Panc1 (cell line): ENCODE measurements around the gene SLC39A8.
"Not testable (repeated sequence)": the region's sequence is repeated elsewhere in the genome, so short reads cannot be mapped to it uniquely, and the experiment has no call there.

Experiments
- CTCF ChIP-seq: fragments of 450-650 bp; IDR thresholded peaks from 2 replicates; pipeline ENCODE4 v1.5.1; 2017; ENCODE audit warnings: mild to moderate bottlenecking
- POLR2AphosphoS5 ChIP-seq: IDR thresholded peaks from 2 replicates; pipeline ENCODE4 v1.6.1; 2012; ENCODE audit warnings: mild to moderate bottlenecking, low read depth, low read length, moderate library complexity
- REST ChIP-seq, 2 experiments: IDR thresholded peaks; 2 replicates each; pipeline ENCODE4 v1.6.1; 2011 to 2012; ENCODE audit warnings: low read depth in 2 of 2, control low read depth in 1 of 2, low read length in 1 of 2, mild to moderate bottlenecking in 1 of 2, moderate library complexity in 1 of 2; ENCODE audit not compliant: insufficient read depth in 1 of 2
- SIN3A ChIP-seq: IDR thresholded peaks from 2 replicates; pipeline ENCODE4 v1.6.1; 2012; ENCODE audit warnings: low read depth, mild to moderate bottlenecking, low read length, moderate library complexity, borderline replicate concordance; ENCODE audit not compliant: insufficient read depth
- TCF7L2 ChIP-seq: IDR thresholded peaks from 2 replicates; pipeline ENCODE4 v1.6.1; 2011; ENCODE audit warnings: mild to moderate bottlenecking, low read depth, low read length, inconsistent platforms

- not testable (repeated sequence) for TF ChIP-seq CTCF; POLR2AphosphoS5; SIN3A; REST (IDR thresholded peaks at IDR 0.05; ENCODE audit: insufficient read depth in 1 of 2, low read depth in 2 of 2, low read length in 1 of 2); TCF7L2
These were observed 102.0 kb downstream of the SLC39A8 start for GRCh38 chr4:102243296-102243695.
